Spinal cord (tissue), 10 donors: ENCODE data around the gene HS3ST5. TPM values are rescaled to one million over a fixed set of nuclear protein-coding genes. Genes with fewer than 3 reads are reported as not detected.
"Not testable (repeated sequence)": the region's sequence is repeated elsewhere in the genome, so short reads cannot be mapped to it uniquely, and the experiment has no call there.

Experiments used
- DNase-seq, 6 donors: peaks; one replicate each; pipeline versions ENCODE4 v3.0.0 to v3.0.0-alpha.2; 2013 to 2015; ENCODE audit warnings: low spot score in 6 of 6, low read depth in 4 of 6
- H3K27ac ChIP-seq: one replicate; pipeline ENCODE4 v1.5.1; 2013; ENCODE audit warnings: low read depth, low read length, control low read depth
- H3K27me3 ChIP-seq: one replicate; pipeline ENCODE4 v1.6.1; 2013; ENCODE audit warnings: low read length; ENCODE audit not compliant: control insufficient read depth, insufficient read depth
- H3K36me3 ChIP-seq: one replicate; pipeline ENCODE4 v1.6.1; 2013; ENCODE audit warnings: low read length; ENCODE audit not compliant: control insufficient read depth, insufficient read depth
- H3K4me1 ChIP-seq: one replicate; pipeline ENCODE4 v1.6.1; 2013; ENCODE audit warnings: low read length; ENCODE audit not compliant: control insufficient read depth, insufficient read depth
- H3K4me3 ChIP-seq: one replicate; pipeline ENCODE4 v1.5.1; 2013; ENCODE audit warnings: low read depth, low read length, control low read depth
- H3K9me3 ChIP-seq: one replicate; pipeline ENCODE4 v1.6.1; 2013; ENCODE audit warnings: low read length; ENCODE audit not compliant: control insufficient read depth, insufficient read depth
- WGBS: methylation state at CpG from one replicate; pipeline ENCODE4 v1.1.5; 2013; ENCODE audit warnings: missing lambda C conversion rate; ENCODE audit not compliant: insufficient coverage; 5-methylcytosine and 5-hydroxymethylcytosine counted together
- polyA plus RNA-seq, 2 donors: library from polyadenylated mRNA; unstranded; fragments of 120-200 nt; gene quantifications; one replicate each; pipeline ENCODE4 v1.2.1, GENCODE V29; 2013; ENCODE audit not compliant: insufficient read length in 2 of 2
- total RNA-seq, 2 donors: library from RNA; depleted of rRNA in 1 of 2; stranded (reverse); fragments of 120-200 nt in 1 of 2; fragments of >200 nt in 1 of 2; gene quantifications; one replicate each; pipeline versions ENCODE4 v1.2.3 to v1.2.4, GENCODE V29; 2013 to 2014
- donor health status: healthy.

Gene HS3ST5
- total and polyA plus RNA-seq, 4 donors: 4.1 to 25.8 (median 21.9) TPM

- not testable (repeated sequence) for DNase-seq, H3K4me1 ChIP-seq, H3K27ac ChIP-seq, H3K9me3 ChIP-seq, H3K27me3 ChIP-seq, H3K36me3 ChIP-seq, H3K4me3 ChIP-seq
- 86% methylated on average over 7 of the region's 10 CpGs for WGBS
Observed at GRCh38 chr6:114217996-114218395, 124.8 kb downstream of the HS3ST5 start.

GRCh38 chr6:114216789-114217467 lies 125.9 kb downstream of the HS3ST5 start:
- DNase-seq: peak in 1 of 6 donors; percentile 21
- Histone ChIP-seq H3K36me3 (no peaks in the 10 kb centered on the region), H3K4me3 (no peak overlapping the region), H3K9me3 (no peaks in the 10 kb centered on the region), H3K27me3 (no peaks in the 10 kb centered on the region), H3K4me1 (no peaks in the 10 kb centered on the region), H3K27ac (no peak overlapping the region)
- WGBS: 89% methylated on average over 1 of the region's 3 CpGs

- no peaks in the 10 kb centered on the region for H3K27me3 ChIP-seq
- DNase-seq: no peak
- WGBS: 100% methylated on average over 2 of the region's 4 CpGs
Observed at GRCh38 chr6:114210467-114210866, 132.4 kb downstream of the HS3ST5 start.

GRCh38 chr6:114203460-114203859 lies 139.4 kb downstream of the HS3ST5 start:
- Histone ChIP-seq H3K36me3 (no peaks in the 10 kb centered on the region), H3K9me3 (no peaks in the 10 kb centered on the region), H3K4me1 (no peaks in the 10 kb centered on the region), H3K4me3 (no peak overlapping the region), H3K27ac (no peak overlapping the region), H3K27me3 (no peaks in the 10 kb centered on the region)
- no peak for DNase-seq
- WGBS: no CpG with 5 or more reads among the region's 3 CpGs

More at GRCh38 chr6:114210467-114210866, 132.4 kb downstream of the HS3ST5 start:
- Histone ChIP-seq H3K4me1 (no peaks in the 10 kb centered on the region), H3K4me3 (no peak overlapping the region), H3K9me3 (no peaks in the 10 kb centered on the region), H3K27ac (no peak overlapping the region), H3K36me3 (no peaks in the 10 kb centered on the region)

- Histone ChIP-seq H3K36me3 (no peaks in the 10 kb centered on the region), H3K27ac (no peak overlapping the region), H3K4me3 (no peak overlapping the region), H3K9me3 (no peaks in the 10 kb centered on the region), H3K4me1 (no peaks in the 10 kb centered on the region), H3K27me3 (no peaks in the 10 kb centered on the region)
- no peak for DNase-seq
Observed at GRCh38 chr6:114202389-114202788, 140.4 kb downstream of the HS3ST5 start.

- H3K36me3 ChIP-seq: no peaks in the 10 kb centered on the region
- H3K9me3 ChIP-seq: no peaks in the 10 kb centered on the region
- DNase-seq: no peak
- H3K27me3 ChIP-seq: no peaks in the 10 kb centered on the region
- 93% methylated on average over 3 of the region's 3 CpGs for WGBS
- H3K4me3 ChIP-seq: no peak overlapping the region
- no peaks in the 10 kb centered on the region for H3K4me1 ChIP-seq
- H3K27ac ChIP-seq: no peak overlapping the region
Observed at GRCh38 chr6:114200891-114201290, 141.9 kb downstream of the HS3ST5 start.

- Histone ChIP-seq H3K36me3 (no peaks in the 10 kb centered on the region), H3K4me3 (no peak overlapping the region), H3K4me1 (no peaks in the 10 kb centered on the region), H3K9me3 (no peaks in the 10 kb centered on the region), H3K27ac (no peak overlapping the region), H3K27me3 (no peaks in the 10 kb centered on the region)
- no peak for DNase-seq
- 38% methylated on average over 4 of the region's 7 CpGs for WGBS
Observed at GRCh38 chr6:114195631-114196403, 147.0 kb downstream of the HS3ST5 start.

GRCh38 chr6:114195027-114195365 lies 147.8 kb downstream of the HS3ST5 start:
- Histone ChIP-seq H3K9me3 (no peaks in the 10 kb centered on the region), H3K4me1 (no peaks in the 10 kb centered on the region), H3K27me3 (no peaks in the 10 kb centered on the region), H3K4me3 (no peak overlapping the region), H3K27ac (no peak overlapping the region), H3K36me3 (no peaks in the 10 kb centered on the region)
- no peak for DNase-seq
- no CpG with 5 or more reads among the region's 1 CpG for WGBS

- H3K27me3 ChIP-seq: no peaks in the 10 kb centered on the region
- 57% methylated on average over 2 of the region's 4 CpGs for WGBS
- H3K36me3 ChIP-seq: no peaks in the 10 kb centered on the region
- no peak for DNase-seq
- no peak overlapping the region for H3K27ac ChIP-seq
- H3K9me3 ChIP-seq: no peaks in the 10 kb centered on the region
- no peak overlapping the region for H3K4me3 ChIP-seq
- no peaks in the 10 kb centered on the region for H3K4me1 ChIP-seq
Observed at GRCh38 chr6:114194362-114195026, 148.3 kb downstream of the HS3ST5 start.
